Hypothalamus (tissue), 51 donors: ENCODE data around the gene GRID1.
"Not testable (repeated sequence)": the region's sequence is repeated elsewhere in the genome, so short reads cannot be mapped to it uniquely, and the experiment has no call there.

Experiments used
- DNase-seq, 51 donors: peaks; one replicate each; lab custom pipeline; 2025; lab: John Stamatoyannopoulos, UW

Gene GRID1

DNA sequence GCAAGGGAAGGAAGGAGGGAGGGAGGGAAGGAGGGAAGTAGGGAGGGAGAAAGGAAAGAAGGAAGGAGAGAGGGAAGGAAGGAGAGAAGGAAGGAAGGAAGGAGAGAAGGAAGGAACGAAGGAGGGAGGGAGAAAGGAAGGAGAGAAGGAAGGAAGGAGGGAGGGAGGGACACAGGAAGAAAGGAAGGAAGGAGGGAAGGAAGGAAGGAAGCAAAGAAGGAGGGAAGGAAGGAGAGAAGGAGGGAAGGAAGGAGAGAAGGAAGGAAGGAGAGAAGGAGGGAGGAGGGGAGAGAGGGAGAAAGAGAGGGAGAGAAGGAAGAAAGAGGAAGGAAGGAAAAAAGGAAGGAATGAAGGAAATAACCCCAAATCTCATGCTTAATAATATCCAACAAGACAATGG lies 630.6 kb downstream of the GRID1 start:
- DNase-seq: no peak

- no peak for DNase-seq
Measured at GRCh38 chr10:85734791-85735190, 631.8 kb downstream of the GRID1 start.

GRCh38 chr10:85724215-85724614 lies 642.4 kb downstream of the GRID1 start:
- no peak for DNase-seq

- DNase-seq: no peak
Measured at GRCh38 chr10:85720931-85721590, 645.5 kb downstream of the GRID1 start.

GRCh38 chr10:85719408-85719807 lies 647.2 kb downstream of the GRID1 start:
- DNase-seq: no peak

DNA sequence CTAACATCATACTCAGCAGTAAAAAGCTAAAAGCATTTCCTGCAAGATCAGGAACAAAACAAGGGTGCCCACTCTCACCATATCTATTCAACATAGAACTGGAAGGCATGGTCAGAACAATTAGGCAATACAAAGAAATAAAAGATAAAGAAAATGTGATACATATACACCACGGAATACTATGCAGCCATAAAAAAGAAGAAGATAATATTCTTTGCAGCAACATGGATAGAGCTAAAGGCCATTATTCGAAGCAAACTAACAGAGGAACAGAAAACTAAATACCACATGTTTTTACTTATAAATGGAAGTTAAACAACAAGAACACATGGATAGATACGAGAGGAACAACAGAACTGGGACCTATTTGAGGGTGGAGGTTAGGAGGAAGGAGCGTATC lies 652.7 kb downstream of the GRID1 start:
- DNase-seq: no peak

- DNase-seq: no peak
Measured at GRCh38 chr10:85702768-85703167, 663.8 kb downstream of the GRID1 start.

GRCh38 chr10:85699066-85699465 lies 667.5 kb downstream of the GRID1 start:
- not testable (repeated sequence) for DNase-seq

DNA sequence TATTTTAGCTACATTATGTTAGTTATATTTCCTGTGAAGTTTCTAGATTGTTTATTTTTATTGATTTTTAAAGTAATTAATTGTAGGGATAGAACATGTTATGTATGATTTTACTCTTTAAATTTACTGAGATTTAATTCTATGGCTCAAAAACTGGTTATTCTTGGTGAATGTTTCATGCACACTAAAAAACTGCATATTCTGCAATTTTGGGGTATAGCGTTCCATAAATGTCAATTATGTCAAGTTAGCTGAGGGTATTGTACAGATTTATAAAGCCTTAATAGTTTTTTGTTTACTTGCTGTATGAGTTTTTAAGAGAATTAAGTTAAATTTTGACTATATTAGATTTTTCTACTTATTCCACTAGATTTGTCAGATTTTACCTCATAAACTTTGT lies 669.7 kb downstream of the GRID1 start:
- no peak for DNase-seq

GRCh38 chr10:85682621-85683020 lies 684.0 kb downstream of the GRID1 start:
- no peak for DNase-seq

DNA sequence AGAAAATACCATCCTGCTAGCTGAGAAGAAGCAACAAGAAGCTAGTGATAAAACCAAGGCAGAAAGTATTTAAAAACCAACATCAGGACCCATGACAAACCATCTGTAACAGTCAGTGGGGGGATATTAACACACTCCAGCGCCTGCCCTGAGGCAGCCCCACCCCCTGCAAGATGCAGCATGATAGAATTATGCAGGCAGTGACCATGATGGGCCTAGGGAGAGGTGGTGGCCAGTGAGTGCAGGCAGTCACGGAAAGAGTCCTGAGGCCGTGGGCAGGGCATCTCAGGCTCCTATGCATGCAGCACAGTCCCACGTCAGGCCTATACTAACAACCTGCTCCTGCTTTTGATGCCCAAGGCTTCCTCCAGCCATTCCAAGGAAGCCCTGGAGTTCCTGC lies 686.9 kb downstream of the GRID1 start:
- no peak for DNase-seq

DNA sequence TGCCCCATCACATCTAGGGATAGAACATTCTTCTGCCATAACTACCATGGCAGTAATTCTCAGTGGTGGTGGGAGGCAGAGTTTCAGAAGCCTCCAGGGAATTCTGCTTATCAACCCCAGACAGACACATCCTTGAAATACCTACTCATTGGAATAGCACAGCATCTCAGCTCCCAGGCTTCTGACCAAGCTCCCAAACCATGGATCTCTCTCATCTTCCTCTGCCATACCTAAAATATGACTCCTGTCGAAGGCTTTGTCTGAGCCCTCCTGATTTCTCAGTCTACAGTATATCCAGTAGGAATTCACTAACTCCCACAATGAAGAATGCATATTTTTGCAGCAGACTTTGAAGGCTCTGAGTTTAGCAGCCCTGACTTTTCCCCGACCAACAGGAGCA lies 687.5 kb downstream of the GRID1 start:
- DNase-seq: no peak

DNA sequence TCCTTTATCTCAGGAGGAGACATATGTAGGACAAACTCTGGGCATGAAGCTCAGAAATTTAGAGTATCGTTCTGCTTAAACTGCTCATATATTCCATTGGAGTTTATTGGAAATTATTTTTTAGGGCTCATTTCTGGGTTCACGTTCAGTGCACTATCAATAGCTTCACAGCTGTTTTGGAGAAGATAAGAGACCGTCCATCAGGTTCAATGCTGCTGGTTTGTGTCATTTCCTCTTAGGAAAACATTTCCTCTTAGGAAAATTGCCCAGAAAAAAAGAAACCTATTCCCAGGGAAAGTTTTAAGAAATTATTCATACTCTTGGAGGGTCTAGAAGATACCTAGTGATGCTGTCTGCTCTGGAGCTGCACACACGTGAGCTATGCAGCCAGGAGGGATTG lies 691.7 kb downstream of the GRID1 start:
- no peak for DNase-seq

- no peak for DNase-seq
Measured at GRCh38 chr10:85673270-85673669, 693.3 kb downstream of the GRID1 start.

GRCh38 chr10:85671530-85671929 lies 695.1 kb downstream of the GRID1 start:
- no peak for DNase-seq

- no peak for DNase-seq
Measured at GRCh38 chr10:85668522-85668921, 698.1 kb downstream of the GRID1 start.

DNA sequence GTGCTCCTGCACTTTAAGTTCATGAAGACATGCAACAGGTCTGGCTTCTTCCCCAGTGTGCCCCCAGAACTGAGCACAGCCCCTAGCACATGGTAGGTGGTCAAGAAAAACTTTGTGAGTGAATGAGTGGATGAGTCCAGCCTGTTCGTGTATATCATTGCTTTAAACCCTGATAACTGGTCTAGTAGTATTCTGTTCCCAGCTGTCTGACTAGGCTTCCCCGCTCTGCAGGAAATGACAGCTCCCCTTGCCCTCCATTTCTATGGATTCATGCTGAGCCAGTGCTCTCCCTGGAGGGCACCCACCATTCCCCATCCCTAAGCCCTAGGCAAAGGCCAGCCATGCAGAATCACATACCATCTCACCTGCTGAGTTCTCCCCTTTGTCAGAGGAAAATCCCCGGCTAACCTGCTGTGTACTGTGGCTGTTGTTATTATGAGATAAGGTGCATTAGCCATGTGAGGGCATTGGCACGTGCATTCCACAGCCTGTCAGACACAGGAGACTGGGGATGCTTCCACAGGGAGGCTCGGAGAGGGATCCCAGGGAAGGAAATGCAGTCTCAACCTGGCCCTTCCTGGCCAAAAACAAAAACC lies 698.9 kb downstream of the GRID1 start:
- DNase-seq: no peak

GRCh38 chr10:85666987-85667386 lies 699.6 kb downstream of the GRID1 start:
- no peak for DNase-seq

- DNase-seq: no peak
Measured at GRCh38 chr10:85666102-85666501, 700.5 kb downstream of the GRID1 start.

DNA sequence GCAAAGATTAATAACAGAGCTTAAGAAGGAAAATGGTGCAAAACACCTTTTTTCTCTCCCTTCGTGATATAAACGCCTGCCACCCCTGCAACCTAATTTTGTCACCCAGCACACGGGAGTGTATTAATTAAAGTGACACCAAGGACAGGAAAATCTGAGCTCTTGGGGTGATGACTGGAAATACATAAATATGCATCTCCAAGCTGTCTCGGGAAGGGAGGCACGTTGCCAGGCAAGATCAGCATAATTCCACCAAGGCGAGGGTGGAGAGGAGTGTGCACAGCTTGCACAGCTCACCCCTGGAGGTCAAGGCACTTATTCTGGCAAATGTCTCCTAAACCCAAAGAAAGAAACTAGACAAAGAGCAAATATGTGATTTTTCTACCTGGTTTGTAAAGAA lies 700.9 kb downstream of the GRID1 start:
- DNase-seq: peak in 1 of 51 donors; percentile 13

GRCh38 chr10:85665078-85665477 lies 701.5 kb downstream of the GRID1 start:
- no peak for DNase-seq

GRCh38 chr10:85661123-85661522 lies 705.5 kb downstream of the GRID1 start:
- DNase-seq: no peak

DNA sequence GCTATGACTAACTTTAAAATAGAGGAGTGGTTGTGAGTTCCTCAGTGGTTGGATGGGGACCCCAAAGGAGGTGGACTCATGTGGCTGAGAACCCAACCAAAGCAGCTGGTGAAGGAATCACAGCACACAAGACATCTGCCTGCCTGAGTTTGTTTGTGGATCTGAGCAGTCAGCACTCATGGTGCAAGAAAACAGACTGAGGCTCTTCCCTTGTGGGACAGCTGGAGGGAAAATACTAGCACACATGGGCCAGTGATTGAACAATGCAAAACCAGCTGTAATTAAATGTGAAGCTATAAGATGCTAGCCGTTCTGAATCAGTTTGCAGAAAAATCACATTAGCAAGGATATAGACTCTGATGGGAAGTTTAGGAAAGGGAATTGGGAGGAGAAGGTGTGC lies 707.3 kb downstream of the GRID1 start:
- DNase-seq: no peak
